Activated T-cell treated with anti-CD3 and anti-CD28 coated beads, Interleukin-2, amount 50 U/mL, for 1 hour (primary cell): Measurements from ENCODE around the gene DCLRE1B.

ENCODE experiments used
- DNase-seq: peaks from one replicate; pipeline ENCODE4 v3.0.0-alpha.2; 2020

The DCLRE1B gene

DNA sequence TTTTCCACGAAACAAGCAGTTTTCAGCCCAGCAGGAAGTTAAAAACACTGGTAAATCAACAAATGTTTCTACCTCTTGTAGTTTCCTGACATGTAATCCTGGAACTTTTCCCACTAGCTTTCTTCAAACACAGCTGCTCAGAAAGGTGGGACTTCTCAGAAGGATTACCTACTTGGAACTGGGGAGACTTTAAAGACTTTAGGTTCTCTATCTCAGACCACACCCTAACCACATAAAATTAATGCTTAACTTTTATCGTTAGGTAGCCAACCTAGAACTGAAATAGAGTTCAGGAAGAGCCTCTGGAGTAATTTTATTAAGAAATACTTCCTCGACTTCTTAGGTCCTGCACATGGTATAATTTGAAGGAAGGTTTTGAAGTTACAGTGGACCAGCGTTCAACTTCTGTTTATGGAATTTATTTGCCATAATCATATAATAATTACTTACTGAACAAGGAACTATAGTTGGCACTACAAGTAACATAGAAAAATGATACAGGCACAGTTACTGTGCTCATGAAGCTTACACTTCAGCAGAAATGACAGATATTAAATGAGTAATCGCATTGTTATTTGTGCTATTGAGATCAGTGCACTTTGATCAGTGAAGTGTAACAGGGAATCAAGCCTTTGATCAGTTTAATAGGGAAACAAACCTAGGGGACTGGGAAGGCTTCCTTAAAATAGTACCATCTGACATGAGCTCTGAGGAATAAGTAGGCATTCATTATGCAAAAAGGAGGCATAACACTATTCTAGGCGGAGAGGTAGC is 17.5 kb upstream of the DCLRE1B start, which contains the start of gene BCL2L15:
TSS of gene BCL2L15 (minus strand) at position 180 of the 774 bp plus-strand sequence. CDS start 206 bp downstream, outside the sequence.
- no peak for DNase-seq

DNA sequence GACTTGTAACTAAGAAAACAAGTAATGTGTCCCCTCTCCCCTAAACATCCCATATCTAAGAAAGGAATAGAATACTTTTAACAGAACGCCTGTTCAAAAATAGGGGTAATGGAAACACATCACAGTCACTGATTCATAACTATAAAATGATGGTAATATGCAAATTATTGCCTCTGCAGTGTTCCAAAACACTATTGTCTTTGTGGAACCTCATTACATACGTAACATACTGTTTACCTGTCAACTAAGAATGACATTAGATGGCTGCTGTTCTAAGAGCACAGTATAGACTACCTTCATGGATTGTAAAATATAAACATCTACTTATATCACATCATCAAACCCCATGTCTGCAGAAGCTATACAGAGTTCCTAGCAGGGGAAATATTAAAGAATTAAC is 14.3 kb upstream of the DCLRE1B start:
- no peak for DNase-seq

DNA sequence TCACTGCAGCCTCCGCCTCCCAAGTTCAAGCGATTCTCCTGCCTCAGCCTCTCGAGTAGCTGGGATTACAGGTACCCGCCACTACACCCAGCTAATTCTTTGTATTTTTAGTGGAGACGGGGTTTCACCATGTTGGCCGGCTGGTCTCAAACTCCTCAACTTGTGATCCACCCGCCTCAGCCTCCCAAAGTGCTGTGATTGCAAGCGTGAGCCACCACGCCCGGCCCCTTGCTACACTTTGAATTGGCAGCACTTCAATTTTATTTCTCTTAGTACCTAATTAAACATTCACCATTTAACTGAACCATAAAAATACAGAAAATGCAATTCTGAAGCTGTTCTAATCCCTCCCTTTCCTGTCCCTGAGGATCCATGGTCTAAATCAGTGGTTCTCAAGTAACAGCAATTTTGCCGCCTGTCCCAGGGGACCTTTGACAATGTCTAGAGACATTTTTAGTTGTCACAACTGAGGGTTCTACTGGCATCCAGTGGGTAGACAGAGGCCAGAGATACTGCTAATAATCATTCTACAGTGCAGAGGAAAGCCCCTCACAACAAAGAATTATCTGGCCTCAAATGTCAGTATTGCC is 13.4 kb upstream of the DCLRE1B start:
- DNase-seq: no peak

DNA sequence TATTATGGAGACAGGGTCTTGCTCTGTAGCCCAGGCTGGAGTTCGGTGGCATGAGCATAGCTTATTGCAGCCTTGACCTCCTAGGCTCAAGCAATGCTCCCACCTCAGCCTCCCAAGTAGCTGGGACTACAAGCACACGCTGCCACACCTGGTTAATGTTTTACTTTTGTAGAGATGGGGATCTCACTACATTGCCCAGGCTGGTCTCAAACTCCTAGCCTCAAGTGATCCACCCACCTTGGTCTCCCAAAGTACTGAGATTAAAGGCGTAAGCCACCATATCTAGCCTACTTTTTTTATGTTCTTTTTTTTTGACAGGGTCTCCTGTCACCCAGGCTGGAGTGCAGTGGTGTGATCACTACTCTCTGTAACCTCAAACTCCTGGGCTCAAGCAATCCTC is 11.9 kb upstream of the DCLRE1B start:
- no peak for DNase-seq

DNA sequence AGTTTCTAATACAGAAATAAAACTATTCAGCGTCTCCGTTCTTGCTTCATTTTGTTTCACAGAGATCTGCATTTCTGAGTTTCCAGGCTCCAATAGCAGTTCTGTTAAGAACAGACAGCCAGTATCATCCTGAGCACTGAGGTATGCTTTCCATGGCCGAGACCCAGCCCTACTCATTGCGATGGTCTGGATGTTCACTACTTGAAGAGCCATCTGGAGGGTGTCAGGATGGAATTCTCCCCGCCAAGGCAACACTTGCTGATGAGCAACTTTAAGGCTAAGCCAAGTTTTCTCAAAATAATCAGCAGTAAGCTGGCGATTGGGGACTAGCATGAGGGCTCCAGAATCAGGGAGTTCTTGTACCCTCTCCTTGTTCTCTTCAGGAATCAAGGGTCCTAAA is 10.0 kb upstream of the DCLRE1B start:
- DNase-seq: no peak

DNA sequence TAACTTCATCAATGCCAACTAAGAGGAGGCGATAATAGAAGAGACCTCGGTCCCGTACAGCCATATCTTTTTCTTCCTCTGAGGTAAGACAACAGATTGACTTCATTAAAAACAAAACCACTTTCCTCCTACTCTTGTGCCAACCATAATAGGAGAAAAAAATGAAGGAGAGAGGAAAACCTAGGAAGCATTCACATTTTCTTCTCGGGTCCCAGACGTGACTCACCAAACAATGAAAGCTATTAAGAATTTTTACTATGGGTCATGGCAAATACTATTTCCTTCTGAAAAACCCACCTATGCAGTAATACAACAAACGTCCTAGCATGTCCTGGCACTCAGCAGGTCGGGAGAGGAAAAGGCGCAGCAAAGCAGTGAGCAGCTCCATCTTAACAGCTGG is 9.2 kb upstream of the DCLRE1B start:
- no peak for DNase-seq

DNA sequence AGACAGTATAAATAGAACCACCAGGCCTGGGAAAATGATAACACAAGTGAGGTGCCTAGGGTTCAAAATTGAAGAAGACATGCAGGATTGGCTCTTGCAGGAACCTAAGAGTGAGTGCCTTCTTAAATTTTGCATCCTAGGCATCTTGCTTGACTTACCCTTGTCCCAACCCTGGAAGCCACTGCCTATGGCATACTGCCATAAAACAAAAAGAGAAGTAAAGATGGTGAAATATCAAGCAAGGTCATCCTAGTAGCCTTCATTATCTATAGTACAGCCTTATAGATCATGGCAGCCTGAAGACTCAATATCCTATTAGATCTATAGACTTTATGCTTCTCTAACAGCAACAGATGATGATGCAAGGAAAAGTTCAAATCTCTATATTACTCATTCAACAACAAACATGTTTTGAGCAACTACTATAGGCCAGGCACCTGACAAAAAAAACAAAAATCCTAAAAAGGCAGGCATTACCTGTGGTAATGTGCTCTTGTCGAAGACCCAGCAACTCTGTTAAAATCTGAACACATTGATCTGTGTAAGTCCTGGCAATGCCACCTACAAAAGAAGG is 6.8 kb upstream of the DCLRE1B start:
- DNase-seq: no peak

DNA sequence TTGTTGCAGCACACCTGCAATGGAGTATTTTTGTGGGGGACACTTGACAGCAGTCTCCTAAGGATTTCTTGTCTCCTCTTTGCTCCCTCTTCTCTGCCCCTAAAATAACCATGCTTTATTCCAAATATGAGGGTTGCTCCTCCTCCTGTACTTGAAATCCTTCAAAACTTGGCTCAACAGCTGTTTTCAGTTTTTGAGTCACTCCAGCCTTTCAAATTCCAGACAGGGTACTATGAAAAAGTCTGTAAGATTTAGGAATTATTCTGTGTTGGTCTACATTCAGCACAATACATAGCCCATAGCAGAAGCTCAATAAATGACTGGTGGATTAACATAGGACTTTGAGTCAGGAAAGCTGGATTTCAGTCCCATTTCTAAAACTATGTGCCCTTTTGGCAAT is 6.0 kb upstream of the DCLRE1B start:
- DNase-seq: no peak

DNA sequence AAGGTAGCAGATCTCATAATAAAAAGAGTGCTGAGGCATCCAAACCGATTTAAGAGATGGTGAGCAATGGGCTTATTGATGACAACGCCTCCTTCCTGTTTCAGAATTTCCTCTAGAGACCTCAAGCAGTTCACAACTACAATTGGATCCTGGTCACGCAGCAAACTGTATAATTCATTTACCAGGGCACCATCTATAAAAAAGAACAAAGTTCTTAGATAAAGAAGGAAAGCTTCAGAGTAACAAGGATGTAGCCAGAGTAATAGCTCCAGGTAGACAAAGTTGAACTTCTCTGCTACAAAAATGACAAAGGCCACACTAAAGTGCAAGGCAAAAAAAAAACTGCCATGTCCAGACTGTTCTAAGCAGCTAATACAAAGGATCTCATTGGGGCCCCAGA is 3.9 kb upstream of the DCLRE1B start:
- no peak for DNase-seq

DNA sequence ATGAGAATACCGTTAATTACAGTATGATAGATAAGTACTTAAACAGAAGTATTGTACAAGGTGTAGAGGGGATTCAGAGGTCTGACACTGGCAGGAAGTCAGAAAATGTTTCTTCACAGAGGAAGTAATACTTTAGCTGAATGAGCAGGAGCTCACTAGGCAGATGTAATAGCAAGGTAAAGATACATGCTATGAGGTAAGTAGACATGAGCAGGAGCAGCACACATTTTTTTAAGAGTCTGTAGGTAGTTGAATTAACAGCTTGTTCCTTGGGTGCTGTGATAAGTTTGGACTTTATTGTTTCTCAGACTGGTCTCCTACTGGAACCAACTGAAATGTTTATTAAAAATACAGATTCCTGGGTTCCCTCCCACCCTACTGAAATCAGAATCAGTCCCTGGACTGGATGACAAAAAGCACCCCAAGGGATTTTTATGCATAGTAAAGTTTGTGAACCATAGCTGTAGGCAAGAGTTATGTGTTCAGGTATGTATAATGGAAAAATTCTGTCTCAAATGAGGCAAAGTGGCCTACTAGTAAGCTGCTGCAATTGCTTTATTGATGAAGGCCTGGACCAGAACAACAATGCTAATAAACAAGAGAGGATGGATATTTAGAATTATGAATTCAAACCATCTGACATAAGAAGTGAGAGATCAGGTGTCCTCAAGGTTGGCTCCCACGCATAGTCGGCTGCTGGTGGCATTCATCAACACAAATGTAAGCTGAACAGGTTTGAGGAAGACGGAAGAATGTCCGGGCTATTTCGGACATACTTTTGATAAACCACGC is 1.4 kb upstream of the DCLRE1B start:
- no peak for DNase-seq

DNA sequence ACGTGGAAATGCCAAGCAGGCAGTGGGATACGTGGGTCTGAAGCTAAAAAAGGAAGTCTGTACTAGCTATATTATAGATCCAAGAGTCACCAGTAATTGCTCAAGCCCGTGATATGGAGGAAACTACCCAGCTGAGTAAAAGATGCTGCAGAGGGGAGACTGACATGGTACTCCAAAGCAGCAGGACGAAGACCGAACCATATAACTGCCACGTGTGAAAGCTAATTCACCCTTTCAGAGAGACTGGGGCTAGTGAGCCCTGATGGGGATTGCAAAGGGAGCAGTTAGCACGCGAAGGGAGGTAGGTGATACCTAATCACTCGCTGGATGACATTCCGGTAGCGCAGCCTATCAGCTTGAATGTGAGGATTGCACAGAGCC is 843 bp upstream of the DCLRE1B start:
- DNase-seq: no peak

DNA sequence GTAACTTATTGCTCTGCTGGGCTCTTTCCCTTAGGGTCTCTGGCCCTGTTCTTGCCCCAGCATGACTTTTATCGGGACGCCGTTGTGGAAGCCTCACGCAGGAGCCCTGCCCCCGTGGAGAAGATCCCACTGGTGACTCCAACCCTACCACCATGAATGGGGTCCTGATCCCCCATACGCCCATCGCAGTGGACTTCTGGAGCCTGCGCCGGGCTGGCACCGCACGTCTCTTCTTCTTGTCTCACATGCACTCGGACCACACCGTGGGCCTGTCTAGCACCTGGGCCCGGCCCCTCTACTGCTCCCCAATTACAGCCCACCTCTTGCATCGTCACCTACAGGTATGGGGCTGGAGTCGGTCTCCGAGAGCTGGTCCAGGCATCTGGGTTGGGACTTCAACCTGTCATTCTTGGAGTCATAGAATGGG is 322 bp downstream of the DCLRE1B start:
- no peak for DNase-seq

DNA sequence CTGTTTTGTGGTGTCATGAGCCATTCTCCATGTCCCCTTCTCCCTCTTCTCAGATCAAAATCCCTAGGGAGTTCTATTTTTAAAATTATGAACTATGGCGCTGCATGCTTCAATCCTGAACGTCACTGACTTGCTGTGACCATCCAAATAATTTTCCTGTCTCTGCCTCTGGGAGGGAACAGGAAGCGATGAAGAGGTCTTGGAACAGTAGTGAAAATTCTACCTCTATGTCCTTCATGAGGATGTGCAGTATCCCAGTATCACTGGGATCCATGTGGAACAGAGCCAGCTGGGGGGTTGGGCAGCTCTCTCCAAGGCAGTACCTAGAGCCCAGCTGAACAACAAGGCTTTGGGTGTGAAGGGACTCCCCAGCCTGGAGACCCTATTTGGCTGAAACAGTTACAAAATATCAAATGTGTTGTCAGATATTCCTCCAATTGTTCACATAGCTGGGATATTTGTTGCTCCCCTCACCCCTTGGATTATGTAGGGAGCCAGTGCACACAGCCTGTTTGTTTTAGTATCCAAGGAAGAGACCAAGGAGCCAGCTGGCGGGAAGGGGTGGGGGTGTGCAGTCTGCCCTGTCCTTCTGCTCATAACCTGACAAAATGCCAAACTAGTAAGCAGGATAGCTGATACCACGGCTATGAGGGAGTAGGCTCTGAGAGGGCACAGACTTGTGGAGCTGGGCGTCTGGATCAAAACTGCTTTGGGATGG is 7.6 kb downstream of the DCLRE1B start:
- DNase-seq: no peak

DNA sequence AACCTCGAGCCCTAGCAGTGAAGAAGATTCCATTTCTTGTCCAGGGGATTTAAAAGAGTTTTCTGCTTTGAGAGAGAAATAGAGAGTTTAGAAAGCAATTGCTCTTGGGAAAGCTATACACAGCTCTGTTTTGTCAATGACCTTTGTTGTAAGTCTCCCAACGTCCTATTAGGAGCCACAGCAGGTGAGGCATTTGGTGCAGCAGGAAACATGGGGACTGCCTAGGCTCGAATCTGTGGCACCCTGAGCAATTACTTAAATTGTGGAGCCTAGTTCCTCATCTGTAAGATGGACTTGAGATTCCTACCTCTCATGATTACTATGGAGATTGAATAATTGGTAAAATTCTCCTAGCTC is 8.2 kb downstream of the DCLRE1B start:
- no peak for DNase-seq

DNA sequence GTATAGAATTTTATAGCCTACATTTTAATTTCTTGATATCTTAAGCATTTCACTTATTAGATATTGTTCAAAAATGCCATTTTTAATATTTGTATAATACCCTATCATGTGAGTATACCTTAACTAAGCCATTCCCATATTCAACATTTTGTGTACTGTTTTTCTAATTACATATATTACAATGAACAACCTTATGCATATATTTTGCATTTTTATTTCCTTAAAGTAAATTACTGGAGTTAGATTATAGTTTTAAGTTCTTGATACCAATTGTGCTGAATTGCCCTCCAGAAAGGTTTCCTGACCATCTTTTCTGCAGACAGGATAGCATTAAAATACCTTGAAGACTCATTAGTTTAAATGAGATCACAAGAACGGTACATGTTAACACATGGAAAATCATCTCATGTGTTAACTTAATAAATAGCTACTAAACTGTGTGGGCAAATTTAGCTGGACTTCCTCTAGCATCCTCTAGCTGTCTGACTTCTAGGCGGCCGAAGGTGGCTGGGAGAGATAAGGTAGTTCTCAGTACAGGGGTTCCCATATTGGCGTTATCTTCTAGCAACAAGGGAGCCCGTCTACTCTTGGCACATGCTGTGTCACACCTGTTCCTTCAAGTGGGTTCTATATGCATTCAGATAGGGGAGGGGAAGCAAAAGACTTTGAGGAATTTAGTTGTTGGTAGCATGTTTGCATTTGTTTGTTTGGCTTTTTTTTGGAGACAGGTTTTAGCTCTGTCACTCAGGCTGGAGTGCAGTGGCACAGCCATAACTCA is 8.9 kb downstream of the DCLRE1B start:
- no peak for DNase-seq

DNA sequence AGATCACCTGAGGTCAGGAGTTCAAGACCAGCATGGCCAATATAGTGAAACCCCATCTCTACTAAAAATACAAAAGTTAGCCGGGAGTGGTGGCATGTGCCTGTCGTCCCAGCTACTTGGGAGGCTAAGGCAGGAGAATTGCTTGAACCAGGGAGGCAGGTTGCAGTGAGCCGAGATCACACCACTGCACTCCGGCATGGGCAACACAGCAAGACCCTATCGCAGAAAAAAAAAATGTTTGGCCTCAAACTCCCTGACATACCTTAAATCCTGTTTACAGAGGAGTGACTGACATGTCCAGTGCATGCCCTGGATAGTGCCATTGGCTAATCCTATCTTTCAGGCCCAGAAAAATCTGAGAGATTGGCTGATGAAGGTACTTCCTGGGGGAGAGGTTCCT is 11.8 kb downstream of the DCLRE1B start:
- no peak for DNase-seq

DNA sequence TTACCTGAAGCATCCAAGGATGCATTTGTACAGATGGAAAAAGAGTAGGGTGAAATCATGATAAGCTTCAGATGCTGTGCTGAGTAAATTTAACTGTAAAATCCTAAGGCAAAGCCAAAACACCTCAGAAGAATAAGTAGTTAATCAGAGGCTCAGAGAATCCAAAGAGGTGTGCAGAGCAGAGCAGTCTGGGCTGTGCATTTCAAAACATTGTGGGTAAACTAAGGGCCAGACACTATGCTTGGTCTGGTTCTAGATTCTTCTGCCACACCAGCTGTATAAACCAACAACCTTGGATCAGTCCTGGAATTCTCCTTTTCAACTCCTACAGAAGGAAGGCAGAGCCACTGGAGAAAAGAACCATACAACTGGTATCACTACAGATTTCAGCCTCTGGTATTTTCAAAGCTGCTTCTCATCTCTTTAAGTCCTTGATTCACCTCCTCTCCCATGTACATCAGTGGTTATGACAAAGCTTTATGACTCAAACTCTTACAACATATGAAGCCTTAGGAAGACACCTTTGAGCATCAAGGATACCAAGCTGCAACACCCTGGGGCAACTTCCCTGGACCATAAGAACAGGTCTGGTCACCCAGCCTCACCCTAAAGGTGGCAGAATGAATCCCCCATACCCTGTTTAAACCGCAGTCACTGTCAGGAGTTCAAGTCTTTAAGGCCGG is 12.4 kb downstream of the DCLRE1B start:
- no peak for DNase-seq

DNA sequence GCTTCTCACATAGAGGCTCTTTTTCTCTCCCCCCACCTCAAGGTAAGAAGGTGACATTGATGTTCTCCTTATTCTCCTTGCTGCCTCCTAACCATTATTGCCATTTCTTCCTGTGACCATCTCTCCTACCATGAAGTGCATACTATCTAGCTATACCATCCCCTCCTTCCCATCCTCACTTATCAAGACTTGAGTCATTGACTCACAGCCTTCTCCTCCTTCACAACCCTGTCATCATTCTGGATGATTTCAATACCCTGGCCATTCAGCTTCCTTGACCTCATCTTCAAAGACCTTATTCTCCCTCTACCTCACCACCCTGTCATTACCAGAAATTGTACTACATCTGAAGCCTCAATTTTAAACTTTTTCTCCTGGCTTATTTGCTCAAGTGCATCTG is 13.1 kb downstream of the DCLRE1B start:
- DNase-seq: no peak

DNA sequence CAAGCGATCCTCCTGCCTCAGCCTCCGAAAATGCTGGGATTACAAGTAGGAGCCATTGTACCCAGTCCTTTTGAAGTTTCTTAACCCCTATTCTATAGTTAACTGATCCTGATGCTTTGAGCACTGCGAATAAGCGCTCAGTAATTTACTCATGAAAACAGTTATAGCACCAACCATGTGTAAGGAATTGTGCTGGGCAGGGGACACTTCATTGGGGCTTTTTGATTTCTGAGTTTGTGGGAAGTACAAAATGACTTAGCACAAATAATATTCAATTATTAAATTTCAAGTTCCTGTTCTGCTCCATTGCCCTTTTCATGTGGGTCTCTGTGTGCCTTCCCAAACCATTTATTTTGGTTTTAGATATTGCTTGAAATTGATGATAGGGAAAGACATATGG is 17.8 kb downstream of the DCLRE1B start:
- DNase-seq: no peak

DNA sequence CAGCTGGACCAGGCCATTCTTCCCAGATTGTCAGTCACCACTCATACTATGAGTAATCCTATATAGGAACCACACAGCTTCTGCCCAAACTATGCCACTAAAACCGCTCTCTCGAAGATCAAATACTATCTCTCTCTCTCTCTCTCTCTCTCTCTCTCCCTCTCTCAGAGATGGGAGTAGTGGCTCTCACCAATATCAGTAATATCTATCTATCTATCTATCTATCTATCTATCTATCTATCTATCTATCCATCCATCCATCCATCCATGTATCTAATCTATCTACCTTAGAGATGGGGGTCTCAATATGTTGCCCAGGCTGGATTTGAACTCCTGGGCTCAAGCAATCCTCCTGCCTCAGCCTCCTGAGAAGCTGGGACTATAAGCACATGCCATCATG is 19.3 kb downstream of the DCLRE1B start:
- DNase-seq: no peak

DNA sequence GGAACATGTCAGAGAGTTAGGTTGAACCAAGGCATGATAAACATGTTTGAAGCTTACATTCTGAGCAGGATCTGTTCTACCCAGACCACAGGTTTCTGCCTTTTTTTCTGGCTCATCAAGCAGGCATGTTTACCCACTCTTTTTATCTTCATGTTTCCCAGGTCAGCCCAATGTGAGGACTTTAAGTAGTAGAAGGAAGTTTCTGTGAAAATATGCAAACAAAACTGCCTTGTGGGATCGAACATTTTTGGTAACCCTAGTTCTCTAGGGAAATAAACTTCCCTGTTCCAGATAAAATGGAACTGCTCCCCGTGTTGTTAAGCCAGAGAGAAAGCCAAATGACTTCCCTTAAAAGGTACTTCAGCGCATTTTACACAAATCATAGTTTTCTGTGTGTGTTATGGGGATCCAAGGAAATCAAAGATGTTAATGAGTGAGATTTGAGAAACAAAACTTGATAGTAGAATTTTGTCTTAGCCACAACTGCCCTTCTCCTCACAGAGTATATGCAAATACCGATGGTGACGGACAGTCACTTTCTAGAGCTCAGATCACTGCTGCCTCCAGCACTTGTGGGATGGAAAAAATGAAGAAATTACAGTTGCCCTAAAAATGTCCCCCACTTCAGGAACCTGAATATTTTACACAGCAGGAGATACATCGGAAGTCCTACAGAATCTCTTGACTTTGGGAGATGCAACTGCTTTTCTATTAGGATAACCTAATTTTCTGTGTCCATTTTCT is 23.2 kb downstream of the DCLRE1B start:
- no peak for DNase-seq
